ENCODE data around the gene DEFB121. TPM values are rescaled to one million over a fixed set of nuclear protein-coding genes. Genes with fewer than 3 reads are reported as not detected.

The DEFB121 gene
- total RNA-seq, 1 donor from 2014 or later: not detected

DNA sequence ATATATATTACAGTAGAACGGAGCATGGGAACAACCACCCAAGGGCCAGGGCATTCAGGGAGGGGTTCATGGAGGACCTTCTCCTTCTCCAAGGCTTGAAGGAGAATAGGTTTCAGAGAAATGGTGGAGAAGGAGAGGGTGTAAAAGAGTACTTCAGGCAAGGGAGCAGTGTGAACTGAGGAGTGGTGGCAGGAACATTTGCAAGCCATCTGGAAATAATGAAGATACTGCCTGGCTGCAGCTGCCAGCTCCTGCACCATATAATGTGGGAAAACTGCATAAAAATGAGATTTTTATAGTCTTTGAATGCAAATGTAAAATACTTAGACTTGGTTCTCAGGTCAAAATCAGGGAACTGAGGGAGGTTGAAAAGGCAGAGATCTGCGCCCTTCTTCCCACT, 9.6 kb upstream of the DEFB121 start:
- peaks cover 76% of the 10 kb centered on the region for H3K9me3 Mint-ChIP-seq (ENCODE audit: low read depth)
- H3K4me3 Mint-ChIP-seq (ENCODE audit: low read depth): no peak overlapping the region
- H3K4me1 Mint-ChIP-seq (ENCODE audit: low read depth): no peaks in the 10 kb centered on the region

DNA sequence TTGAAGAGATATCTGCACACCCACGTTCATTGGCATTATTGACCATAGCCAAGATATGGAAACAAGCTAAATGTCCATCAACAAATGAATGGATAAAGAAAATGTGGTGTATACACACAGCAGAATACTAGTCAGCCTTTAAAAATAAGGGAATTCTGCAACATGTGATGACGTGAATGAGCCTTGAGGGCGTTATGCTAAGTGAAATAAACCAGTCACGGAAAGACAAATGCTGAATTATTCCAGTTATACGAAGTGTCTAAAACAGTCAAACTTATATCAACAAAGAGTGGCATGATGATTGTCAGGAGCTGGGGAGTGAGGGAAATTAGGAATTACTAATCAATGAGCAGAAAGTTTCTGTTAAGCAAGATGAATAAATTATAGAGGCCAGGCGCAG, 8.4 kb upstream of the DEFB121 start:
- H3K27me3 Mint-ChIP-seq: no peaks in the 10 kb centered on the region
- TF ChIP-seq CTCF (IDR thresholded peaks at IDR 0.05; ENCODE audit: unreplicated experiment): no peak
- H3K9me3 Mint-ChIP-seq (ENCODE audit: low read depth): peaks cover 77% of the 10 kb centered on the region
- H3K27ac Mint-ChIP-seq: no peak overlapping the region
- DNase-seq (ENCODE audit: low spot score, unreplicated experiment): no peak
- H3K4me1 Mint-ChIP-seq (ENCODE audit: low read depth): no peaks in the 10 kb centered on the region
- no peak overlapping the region for H3K4me3 Mint-ChIP-seq (ENCODE audit: low read depth)
- H3K36me3 Mint-ChIP-seq (ENCODE audit: insufficient read depth): peaks cover 8% of the 10 kb centered on the region

More for the DNA sequence above, 9.6 kb upstream of the DEFB121 start:
- TF ChIP-seq CTCF (IDR thresholded peaks at IDR 0.05; ENCODE audit: unreplicated experiment): no peak
- Mint-ChIP-seq H3K27ac (no peak overlapping the region), H3K36me3 (ENCODE audit: insufficient read depth) (peaks cover 8% of the 10 kb centered on the region), H3K27me3 (no peaks in the 10 kb centered on the region)
- DNase-seq (ENCODE audit: low spot score, unreplicated experiment): no peak

DNA sequence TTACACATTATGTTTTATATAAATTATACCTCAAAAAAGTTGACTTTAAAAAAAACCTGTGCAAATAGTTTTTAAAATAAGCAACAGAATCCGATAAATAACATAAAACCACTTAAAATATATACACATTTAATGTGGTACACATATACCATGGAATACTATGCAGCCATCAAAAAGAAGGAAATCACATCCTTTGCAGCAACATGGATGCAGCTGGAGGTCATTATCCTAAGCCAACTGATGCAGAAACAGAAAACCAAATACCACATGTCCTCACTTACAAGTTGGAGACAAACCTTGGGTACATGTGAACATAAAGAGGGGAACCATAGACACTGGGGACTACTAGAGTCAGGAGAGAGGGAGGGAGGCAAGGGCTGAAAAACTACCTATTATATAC, 4.0 kb upstream of the DEFB121 start:
- no peak overlapping the region for H3K27ac Mint-ChIP-seq
- peaks cover 8% of the 10 kb centered on the region for H3K36me3 Mint-ChIP-seq (ENCODE audit: insufficient read depth)
- peaks cover 78% of the 10 kb centered on the region for H3K9me3 Mint-ChIP-seq (ENCODE audit: low read depth)
- H3K27me3 Mint-ChIP-seq: no peaks in the 10 kb centered on the region
- H3K4me3 Mint-ChIP-seq (ENCODE audit: low read depth): no peak overlapping the region
- H3K4me1 Mint-ChIP-seq (ENCODE audit: low read depth): no peaks in the 10 kb centered on the region
- no peak for DNase-seq (ENCODE audit: low spot score, unreplicated experiment)
- no peak for TF ChIP-seq CTCF (IDR thresholded peaks at IDR 0.05; ENCODE audit: unreplicated experiment)

- no peak overlapping the region for H3K4me3 Mint-ChIP-seq (ENCODE audit: low read depth)
- H3K27me3 Mint-ChIP-seq: no peaks in the 10 kb centered on the region
- H3K27ac Mint-ChIP-seq: no peak overlapping the region
- H3K36me3 Mint-ChIP-seq (ENCODE audit: insufficient read depth): peaks cover 7% of the 10 kb centered on the region
- DNase-seq (ENCODE audit: low spot score, unreplicated experiment): no peak
- H3K4me1 Mint-ChIP-seq (ENCODE audit: low read depth): no peaks in the 10 kb centered on the region
- no peak for TF ChIP-seq CTCF (IDR thresholded peaks at IDR 0.05; ENCODE audit: unreplicated experiment)
- H3K9me3 Mint-ChIP-seq (ENCODE audit: low read depth): peaks cover 42% of the 10 kb centered on the region
Measured at GRCh38 chr20:31403886-31404285, 2.1 kb downstream of the DEFB121 start.

- DNase-seq (ENCODE audit: low spot score, unreplicated experiment): no peak
- H3K4me1 Mint-ChIP-seq (ENCODE audit: low read depth): no peaks in the 10 kb centered on the region
- TF ChIP-seq CTCF (IDR thresholded peaks at IDR 0.05; ENCODE audit: unreplicated experiment): no peak
- H3K36me3 Mint-ChIP-seq (ENCODE audit: insufficient read depth): peaks cover 8% of the 10 kb centered on the region
- H3K27ac Mint-ChIP-seq: no peak overlapping the region
- H3K27me3 Mint-ChIP-seq: no peaks in the 10 kb centered on the region
- no peak overlapping the region for H3K4me3 Mint-ChIP-seq (ENCODE audit: low read depth)
- H3K9me3 Mint-ChIP-seq (ENCODE audit: low read depth): peaks cover 65% of the 10 kb centered on the region
Measured at GRCh38 chr20:31394900-31395299, 11.1 kb downstream of the DEFB121 start.

All from progenitor cell of endocrine pancreas (in vitro differentiated cells).